Mesenteric fat pad (tissue), 1 donor: ENCODE data around the gene URB1. TPM values are rescaled to one million over a fixed set of nuclear protein-coding genes. Genes with fewer than 3 reads are reported as not detected.
"Not testable (repeated sequence)": the region's sequence is repeated elsewhere in the genome, so short reads cannot be mapped to it uniquely, and the experiment has no call there.

Experiments used
- DNase-seq: peaks from one replicate; pipeline ENCODE4 v3.0.0-alpha.2; 2020; ENCODE audit warnings: low spot score
- long read RNA-seq: library from polyadenylated mRNA; unstranded; transcript quantifications from one replicate; pipeline ENCODE4 v2.0.0, GENCODE V29; 2020
- total RNA-seq: library from RNA; stranded (reverse); fragmentation: NEBNext Ultra II Directional; extraction: Animal tissue kit (Norgen Biotek cat#: 25700); gene quantifications from one replicate; pipeline ENCODE4 v1.2.1, GENCODE V29; 2021
- donor health status: DM: yes; HTN: yes; CAD: no.

The URB1 gene
- 21.5 TPM for total RNA-seq
- long read RNA-seq, partial matches to known transcripts, result 21 of 30 reads
- long read RNA-seq, other reads (novel, unspliced or antisense), result 9 of 30 reads

DNA sequence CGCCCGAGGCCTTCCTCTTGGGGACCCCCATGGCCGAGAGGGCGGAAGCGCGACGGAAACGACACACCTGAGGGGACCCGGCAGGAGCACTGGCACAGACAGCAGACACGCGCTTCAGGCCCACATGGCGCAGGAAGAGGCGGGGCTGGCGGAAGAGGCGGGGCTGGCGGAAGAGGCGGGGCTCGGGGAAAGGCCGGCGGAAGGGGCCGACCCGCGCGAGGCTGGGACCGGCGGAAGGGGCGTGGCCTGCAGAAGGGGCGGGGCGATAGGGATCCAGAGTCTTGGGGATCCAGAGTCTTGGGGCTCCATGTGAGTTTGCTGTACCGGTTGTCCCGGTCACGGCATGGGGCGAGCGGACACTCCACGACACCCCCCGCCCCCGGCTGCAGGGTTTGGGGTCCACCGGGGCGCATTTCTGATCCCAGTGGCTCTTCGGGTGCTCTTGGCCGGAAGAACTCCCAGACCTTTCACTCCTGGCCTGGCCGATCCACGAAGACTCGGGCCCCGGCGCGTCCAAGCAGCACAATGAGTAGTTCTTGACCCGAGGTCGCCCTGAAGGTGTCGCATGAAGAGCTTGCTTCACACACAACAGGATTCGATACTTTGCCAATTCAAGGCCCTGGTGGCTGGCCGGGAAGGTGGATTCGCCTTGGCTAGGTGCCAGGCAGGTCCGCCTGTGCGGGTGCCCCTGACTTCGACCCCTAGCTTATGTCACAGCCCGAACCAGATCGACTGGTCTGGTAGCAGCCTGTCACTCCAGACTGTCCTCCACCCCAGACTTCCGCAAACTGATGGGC lies at the start of gene URB1:
Gene URB1 (minus strand): TSS at position 133 of the 797 bp plus-strand sequence. CDS start 102 bp downstream, at position 31.
- DNase-seq, result peak; percentile 97

DNA sequence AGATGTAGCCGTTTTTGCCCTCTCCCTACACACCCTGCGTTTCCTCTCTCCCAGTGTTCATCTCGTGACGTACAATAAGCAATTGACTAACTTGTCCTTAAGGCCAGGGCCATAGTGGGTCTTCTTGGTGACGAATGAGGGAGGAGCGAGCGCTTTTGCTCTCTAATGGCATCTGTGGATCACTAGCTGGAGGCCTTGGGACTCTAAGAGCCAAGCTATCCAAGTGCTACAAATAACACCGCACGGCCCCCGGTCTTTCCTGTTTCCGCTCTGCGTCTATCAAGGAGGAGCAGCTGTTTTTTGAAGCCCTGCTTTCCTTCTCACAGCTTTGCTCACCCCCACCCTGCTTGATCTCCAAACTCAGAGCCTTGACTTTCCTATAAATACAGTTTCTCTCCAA lies 44.9 kb upstream of the URB1 start:
- no peak for DNase-seq

DNA sequence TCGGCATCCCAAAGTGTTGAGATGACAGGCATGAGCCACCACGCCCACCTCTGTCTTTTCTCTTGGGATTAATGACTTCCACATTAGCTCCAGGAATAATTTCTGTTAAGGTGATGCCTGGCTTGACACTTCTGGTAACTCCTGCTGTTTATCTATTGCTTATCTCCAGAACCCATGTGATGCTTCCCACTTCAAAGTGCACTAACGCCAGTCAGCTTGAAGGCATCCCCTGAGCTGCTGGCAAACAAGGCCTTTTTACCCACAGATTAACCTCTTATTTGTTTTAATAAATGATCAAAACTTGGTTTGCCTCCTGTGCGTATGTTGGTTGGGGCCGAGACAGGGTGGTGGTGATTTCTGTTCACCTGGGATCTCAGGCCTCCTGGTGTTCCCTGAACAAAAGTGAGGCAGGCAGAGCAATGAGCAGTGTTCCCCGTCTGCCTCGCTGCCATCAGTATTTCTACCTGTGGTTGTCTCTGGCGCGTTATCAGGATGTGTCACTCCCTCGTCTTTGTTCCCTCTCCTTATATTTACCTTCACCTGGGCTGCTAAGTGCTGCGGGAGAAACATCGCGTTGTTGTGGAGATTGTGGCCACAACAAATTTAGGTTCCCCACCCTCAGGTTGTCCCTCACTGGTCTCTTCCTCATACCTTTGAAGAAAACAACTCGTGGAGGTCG lies 40.3 kb upstream of the URB1 start:
- not testable (repeated sequence) for DNase-seq

DNA sequence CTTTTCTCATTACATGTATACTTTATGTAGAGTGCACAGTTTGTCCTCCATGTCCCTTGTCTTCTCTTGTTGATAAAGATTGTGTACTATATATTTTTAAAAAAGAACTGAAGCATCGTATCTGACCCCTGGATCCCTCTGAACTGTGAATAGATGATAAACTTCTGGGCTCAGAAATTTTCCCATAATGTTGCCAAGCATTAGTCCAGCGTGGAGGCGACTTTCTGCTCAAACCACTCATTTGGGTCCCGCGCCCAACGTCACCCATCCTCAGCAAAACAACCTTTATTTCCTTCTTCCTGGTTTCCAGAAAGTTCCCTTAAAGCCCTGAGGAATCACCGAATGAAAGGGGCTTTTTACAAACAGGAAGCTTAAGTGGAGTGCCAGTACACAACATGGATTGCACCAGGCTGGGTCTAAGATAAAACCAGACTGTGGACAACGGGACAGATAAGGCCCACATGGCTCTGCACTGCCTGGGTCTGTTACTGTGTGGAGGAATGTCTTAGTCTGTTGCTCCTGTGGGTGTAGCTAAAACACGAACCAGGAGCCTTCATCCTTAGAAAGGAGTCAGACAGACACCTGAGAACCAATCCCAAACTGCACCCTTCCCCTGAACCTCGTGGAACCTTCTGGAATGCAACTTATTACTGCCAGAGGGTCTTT lies 35.3 kb upstream of the URB1 start:
- DNase-seq, result no peak

DNA sequence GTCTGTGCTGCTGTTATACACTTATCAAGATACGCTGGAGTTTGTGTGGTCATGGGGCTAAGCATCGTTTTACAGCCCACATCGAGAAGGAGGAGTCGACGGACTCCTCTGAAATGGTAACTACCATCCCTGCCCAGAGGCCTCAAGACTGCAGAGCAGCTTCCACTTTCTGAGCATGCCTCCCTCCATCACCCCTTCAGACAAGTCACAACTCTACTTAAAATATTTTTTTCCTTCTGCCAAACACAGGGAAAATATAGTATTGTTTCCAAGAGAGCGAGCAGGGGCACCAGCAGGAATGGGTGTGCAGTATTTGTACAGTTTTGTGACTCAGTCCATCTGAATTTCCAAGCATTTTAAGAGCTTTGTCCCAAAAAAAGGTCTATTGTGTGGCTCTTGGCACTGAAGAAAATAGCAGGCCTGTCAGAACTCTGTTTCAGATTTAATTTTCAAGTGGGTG lies 33.8 kb upstream of the URB1 start:
- no peak for DNase-seq

DNA sequence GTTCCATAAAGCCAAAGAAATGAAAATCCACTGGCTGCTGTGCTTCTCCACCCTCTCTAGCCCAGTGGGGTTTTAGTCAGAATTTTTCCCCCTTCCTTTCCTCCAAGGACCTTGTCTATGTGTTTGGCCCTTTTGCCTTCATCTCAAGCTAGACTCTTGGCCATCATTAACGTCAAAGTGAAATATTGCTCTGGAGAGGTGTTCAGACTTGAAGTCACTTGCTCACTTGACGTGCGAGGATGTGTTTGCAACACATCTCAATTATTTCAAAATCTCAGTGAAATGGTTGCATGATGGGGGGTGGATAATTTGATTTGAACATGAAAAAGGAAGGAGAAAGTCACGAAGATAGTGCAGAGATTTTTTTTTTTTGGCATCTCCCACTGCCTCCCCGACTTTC lies 33.3 kb upstream of the URB1 start:
- no peak for DNase-seq

DNA sequence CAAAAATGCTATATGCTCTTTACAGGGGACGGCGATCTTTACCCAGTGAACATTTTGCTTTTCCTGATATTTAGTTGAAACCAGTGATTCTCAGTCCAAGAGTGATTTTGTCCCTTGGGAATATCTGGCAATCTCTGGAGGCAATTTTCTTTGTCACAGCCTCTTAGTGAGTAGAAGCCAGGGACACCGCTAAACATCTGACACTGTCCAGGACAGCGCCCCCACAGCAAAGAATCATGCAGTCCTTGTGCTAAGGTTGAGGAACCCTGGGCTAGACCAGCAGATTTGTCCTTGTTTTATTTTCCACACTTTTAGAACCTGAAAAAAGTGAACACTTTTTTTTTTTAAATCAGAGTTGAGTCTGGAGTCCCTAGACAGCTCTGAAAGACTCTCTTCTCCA lies 32.8 kb upstream of the URB1 start:
- DNase-seq, result no peak

DNA sequence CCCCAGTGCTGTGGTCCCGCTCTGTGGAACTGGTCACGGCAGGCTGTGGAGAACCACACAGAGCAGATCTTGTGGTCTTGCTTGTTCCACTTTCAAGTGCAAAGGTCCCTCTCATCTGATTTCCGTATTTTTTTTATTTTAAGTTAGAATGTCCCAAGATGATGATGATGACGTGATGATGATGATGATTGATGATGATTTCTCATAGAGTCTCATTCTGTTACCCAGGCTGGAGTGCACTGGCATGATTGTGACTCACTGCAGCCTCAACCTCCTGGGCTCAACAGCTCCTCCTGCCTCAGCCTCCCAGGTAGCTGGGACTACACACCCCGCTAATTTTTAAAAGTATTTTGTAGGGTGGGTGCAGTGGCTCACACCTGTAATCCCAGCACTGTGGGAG lies 31.9 kb upstream of the URB1 start:
- no peak for DNase-seq

DNA sequence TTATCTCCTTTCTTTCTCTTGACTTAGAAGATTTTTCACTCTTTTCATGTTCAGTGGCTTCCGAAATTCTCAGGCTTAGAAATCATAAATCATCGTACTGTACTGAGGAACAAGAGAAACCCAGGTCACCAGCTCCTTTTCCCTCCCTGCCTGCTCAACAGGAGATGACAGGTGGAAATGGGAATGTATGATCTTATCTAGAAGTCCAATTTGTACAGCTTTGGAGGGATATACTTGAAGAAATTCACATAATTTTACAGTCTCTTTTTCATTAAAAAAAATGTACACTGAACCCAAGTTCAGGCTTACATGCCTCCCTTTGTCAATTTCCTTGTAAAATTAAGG lies 31.4 kb upstream of the URB1 start:
- DNase-seq, result no peak

GRCh38 chr21:32423320-32424190 lies 30.7 kb upstream of the URB1 start:
- DNase-seq, result no peak

DNA sequence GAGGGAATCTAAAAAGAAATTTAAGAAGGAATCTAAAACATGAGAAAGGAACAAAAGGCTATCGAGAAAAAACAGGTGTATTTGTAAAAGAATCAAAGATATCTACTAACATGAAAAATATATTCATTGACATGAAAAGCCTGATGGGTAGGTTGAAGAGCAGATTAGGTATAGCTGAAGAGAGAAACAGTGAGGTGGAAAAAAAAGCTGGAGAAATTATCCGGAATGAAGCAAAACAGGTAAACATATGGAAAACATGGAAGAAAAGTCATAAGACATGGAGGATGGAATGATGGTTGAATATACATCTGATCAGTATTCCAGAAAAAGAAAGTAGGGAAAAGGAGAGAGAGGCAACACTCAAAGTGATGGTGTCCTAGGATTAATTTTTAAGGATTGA lies 29.3 kb upstream of the URB1 start:
- no peak for DNase-seq

- no peak for DNase-seq
Measured at GRCh38 chr21:32418146-32418545, 25.3 kb upstream of the URB1 start.

- no peak for DNase-seq
Measured at GRCh38 chr21:32415451-32416398, 22.9 kb upstream of the URB1 start.

- no peak for DNase-seq
Measured at GRCh38 chr21:32414579-32415358, 22.0 kb upstream of the URB1 start.

- no peak for DNase-seq
Measured at GRCh38 chr21:32413697-32414578, 21.1 kb upstream of the URB1 start.

DNA sequence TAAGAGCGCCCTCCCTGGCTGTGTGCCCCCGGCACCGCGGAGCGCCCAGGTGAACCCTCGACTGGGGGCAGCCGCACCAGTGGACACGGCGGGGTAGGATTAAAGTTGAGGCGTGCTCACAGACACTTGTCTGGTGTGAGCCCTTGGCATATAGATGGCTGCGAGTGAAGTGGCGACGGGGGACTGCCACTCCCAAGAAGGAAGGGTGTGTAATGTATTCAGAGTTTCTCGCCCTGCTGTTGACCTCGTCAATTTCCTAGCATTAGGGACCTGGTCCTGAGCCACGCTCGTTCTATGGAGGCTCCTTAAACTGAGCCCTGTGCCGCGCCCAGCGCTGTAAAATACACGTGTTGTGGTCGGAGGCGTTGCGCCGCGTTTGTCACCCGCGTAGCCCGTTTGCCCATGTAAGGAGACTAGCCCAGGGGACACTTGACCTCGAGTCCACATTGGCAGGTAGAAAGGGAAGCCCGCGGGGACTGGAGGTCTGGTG lies 20.2 kb upstream of the URB1 start:
- DNase-seq, result no peak

- DNase-seq, result peak; percentile 92
Measured at GRCh38 chr21:32412162-32413014, 19.6 kb upstream of the URB1 start, which contains the start of gene EVA1C. EVA1C (plus strand) TSS chr21:32412706; CDS start chr21:32412854, 148 bp downstream.
